ENCODE results near the gene VPS72.

VPS72 gene

DNA sequence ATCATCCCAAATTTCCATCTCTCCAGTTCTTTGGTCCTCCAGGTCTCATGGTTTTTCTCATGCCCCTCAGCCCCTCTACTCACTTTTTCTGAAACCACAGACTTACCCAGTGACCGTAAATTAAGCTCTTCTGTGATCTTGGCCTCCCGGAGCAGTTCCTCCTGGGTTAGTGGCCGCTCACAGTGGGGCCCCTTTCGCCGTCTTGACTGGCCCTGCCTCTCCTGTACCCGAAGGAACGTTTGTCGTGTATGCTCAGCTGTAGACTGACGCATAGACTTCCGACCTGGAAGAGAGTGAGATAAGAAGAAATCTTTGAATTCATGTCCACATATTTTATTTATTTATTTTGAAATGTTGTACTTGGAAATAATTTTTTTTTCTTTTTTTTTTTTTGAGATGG, 5.8 kb downstream of the VPS72 start:
- no peak for DNase-seq (ENCODE audit: low spot score)

DNA sequence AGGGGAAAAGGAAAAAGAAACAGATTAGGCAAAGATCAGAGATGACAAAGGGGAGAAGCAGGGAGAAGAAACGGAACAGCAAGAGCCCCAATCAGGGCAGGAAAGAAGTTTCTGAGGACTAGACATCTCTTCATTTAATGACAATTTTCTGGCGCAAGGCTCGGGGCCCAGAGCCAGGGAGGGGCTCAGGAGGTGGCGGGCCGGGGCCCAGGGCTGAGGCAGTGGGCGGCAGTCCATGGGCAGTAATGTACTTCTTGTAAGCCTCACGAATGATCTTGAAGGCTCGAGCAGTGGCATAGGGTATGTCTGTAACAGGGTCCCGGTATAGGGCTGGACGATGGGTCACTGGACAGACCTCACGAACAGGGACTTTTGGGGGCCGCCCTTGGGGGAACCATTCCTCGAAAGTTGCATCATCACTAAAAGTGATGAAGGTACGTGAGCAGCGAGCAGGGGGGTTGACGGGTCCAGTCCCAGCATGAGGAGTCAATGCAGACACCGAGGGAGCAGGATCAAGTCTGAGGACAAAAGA, 13.4 kb downstream of the VPS72 start:
- DNase-seq (ENCODE audit: low spot score), result no peak

DNA sequence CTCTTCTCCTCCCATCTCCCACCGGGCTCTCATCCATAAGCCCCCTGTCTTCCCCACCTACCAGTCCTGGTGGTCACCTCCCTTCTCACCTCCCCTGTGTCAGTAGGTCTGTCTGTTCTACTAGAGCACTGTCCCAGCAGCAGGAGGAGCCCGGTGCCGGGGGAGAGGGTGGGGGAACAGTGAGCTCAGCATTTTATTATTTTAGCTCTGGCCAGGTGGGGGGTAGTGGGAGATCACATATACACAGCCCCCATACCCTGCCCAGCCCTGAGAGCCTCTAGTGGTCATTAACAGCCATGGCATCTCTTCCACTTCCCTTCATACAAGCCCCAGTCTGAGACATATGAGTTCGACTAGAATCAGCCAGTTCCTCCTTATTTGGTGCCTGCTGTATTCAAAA, 14.1 kb downstream of the VPS72 start, which contains the start of gene TMOD4:
TMOD4 (minus strand) TSS at position 119 of the 400 bp plus-strand sequence. CDS start 1,106 bp downstream, outside the sequence.
- no peak for DNase-seq (ENCODE audit: low spot score)

DNA sequence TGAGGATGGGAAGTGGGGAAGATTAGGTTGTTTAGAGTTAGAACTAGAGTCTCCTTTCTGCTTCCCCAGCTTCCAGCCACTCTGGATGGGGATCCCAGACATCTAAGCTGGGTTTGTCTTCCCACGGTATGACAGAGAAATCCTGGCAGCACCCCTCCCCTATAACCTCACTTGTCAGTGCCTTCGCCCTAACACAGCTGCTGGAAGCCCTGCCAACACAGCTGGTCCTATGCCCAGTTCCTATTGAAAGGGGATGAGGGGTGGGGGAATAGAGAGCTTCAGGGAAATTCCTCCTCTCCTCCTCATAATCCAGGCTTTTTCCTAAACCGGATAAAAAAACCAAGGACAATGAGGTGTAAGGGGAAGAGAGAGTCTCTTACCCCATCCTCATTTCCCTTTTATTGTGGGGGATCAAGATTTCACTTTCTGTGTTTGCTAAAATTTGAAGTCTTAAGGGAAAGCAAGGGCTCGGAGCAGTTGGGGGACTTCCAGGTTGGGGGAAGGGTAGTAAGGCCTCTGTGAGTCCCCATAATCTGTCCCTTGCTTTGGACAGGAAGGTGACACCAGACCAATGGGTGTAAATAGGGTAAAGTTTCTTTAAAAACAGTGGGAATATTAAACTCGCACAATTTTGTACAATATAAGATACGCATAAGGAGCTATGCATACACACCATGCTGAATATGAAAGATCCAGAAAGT, 14.8 kb downstream of the VPS72 start:
- no peak for DNase-seq (ENCODE audit: low spot score)

DNA sequence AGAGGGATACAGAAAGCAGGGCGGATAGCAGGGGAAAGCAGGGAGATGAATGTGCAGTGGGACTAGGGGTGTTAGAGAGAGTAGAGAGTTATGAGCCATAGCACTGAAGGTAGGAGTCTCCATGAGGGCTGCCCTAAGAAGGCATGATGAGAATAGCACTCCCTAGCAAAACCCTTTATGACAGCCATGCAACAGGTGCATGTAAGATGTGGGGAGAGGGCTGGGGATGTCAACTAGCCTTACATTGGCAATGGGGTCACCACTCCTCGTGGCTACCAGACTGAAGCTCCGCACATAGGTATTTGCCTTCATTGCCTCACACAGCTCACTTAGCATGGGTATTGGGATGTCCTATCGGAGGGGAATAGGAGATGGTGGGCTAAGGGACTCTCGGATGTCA, 18.8 kb downstream of the VPS72 start:
- DNase-seq (ENCODE audit: low spot score), result no peak

DNA sequence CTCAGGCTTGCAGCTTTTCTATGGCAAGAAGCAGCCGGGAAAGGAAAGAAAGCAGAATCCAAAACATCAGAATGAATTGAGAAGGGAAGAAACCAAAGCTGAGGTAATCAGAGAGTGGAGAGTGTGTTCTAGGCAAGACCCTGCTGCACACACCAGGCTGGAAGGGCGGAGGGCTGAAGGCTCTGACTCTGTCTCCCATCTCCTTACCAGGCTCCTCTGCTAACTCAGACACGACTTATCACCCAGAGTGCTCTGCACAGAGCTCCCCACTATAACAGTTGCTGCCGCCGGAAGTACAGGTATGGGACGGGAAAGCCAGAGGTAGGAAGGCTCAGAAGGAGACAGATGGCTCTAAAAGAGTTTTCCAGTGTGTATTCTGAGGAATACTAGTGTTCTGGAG, 22.9 kb downstream of the VPS72 start:
- no peak for DNase-seq (ENCODE audit: low spot score)

DNA sequence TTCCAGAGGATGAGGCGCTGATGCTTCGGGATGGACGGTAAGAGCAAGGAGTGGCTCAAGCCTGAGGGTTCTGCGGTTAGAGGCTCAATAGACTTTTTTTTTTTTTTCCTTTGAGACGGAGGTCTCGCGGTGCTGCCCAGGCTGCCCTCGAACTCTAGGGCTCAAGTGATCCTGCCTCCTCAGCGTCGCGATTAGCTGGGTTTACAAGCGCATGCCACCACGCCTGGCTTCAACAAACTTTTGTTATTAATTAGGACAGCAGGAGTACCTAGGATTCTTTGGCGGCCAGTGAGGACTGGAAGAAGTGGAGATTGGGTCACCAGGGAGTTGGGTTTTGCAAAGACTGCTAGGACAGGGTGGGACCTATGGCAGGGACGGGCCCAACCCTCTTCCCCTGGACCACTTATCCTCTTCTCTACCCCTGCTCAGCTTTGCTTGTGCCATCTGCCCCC, 23.5 kb downstream of the VPS72 start:
- DNase-seq (ENCODE audit: low spot score), result no peak

DNA sequence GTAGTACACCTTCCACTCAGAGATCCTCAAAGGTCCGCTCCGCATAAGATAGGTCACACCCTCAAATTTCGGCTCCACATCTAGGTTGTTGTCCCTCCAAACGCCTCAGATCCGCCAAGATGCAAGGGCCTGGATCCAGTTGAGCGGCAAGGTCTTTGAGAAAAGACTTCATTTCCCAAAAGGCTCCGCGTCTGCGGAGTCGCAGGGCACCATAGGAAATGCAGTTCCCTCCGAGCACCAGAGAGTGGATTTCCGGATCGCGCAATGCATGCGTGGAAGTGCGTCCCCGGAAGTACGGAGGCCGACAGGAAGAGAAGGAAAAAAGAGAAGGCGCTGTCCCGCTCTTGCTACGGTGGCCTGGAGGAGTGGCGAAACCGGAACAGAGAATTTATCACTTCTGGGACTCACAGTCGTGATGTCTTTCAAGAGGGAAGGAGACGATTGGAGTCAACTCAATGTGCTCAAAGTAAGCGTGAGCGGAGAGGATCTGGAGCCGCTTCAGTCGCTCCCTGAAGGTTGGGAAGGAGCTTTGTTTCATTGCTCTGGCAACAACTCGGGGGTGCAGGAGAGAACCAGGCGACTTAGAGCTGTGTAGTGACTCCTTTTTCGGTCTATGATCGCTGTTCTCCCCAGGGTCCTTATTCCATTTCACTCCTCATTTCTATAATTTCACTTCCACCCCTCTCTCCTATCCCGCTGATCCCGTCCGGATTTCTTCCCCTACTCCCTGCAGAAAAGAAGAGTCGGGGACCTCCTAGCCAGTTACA, 24.1 kb downstream of the VPS72 start, which contains the start of the genes LYSMD1 and SCNM1:
LYSMD1 (minus strand) TSS at position 165 of the 767 bp plus-strand sequence. CDS start 644 bp downstream, outside the sequence.
SCNM1 (plus strand) TSS at position 407 of the 767 bp plus-strand sequence; CDS start at position 416, 9 bp downstream.
- peak; percentile 83 for DNase-seq (ENCODE audit: low spot score)

DNA sequence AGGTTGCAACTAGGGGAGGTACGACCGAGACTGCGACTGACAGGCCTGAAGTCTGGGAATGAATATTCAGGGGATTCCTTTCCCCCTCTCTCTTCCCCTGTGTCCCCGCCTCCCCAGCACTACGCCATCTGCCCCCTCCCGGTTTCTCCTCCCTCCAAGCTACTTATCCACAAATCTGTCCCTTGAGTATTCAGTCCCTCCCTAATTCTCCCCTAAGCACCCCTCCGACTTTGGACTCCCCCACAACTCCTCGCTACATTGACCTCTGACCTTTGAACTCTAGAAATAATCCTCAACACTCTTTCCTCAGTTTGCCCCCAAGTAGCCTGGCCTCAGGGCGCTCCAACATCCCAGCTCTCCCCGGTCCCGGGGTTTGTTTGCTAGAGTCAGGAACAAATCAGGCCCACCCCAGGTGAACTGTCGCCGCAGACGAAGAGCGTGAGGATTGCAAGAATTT, 24.7 kb downstream of the VPS72 start:
- DNase-seq (ENCODE audit: low spot score), result no peak

DNA sequence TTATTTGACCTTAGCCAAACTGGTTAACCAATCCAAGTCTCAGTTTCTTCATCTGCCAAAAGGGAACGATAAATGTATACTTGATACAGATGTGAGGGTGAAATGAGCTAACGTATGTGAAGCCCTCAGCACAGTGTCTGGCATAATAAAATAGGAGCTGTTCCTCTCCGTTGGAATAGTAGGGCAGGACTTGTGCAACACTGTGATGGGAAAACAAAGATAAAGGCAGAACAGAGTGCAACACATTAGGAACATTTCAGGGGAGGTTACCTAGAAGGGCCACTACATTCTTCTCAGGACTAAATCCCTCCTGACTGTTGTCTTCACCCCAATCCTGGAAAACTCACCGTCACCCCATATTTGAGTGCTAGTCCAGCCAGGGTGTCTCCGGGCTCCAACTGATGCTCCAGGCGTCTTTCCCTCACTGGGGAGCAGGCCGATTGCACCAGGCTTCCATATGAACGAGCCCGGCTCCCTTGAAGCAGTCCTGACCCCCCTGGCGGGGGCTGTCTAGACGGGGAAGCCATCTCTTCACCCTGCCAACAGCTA, 25.2 kb downstream of the VPS72 start:
- no peak for DNase-seq (ENCODE audit: low spot score)

DNA sequence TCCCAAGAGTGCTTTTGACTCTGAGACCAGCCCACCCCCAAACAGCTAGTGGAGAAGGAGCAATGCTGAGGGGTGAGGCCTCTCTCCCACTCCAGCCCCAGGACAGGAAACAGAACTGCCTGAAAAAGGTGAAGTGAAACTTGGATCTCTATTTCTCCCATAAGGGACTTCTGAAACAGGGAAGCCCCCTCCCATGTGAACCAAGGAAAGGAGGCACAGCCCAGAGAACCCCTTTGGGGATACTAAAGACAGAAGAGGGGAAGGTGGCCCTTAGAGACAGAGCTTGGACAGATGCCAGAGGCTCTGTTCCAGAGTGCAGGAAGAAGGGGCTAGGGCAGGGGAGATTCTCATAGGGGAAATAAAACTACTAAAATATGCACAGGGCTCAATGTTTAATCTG, 30.6 kb downstream of the VPS72 start:
- DNase-seq (ENCODE audit: low spot score), result no peak

DNA sequence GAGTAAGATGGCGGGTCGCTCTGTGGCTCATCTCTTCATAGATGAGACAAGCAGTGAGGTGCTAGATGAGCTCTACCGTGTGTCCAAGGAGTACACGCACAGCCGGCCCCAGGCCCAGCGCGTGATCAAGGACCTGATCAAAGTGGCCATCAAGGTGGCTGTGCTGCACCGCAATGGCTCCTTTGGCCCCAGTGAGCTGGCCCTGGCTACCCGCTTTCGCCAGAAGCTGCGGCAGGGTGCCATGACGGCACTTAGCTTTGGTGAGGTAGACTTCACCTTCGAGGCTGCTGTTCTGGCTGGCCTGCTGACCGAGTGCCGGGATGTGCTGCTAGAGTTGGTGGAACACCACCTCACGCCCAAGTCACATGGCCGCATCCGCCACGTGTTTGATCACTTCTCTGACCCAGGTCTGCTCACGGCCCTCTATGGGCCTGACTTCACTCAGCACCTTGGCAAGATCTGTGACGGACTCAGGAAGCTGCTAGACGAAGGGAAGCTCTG, 31.2 kb downstream of the VPS72 start:
- no peak for DNase-seq (ENCODE audit: low spot score)

DNA sequence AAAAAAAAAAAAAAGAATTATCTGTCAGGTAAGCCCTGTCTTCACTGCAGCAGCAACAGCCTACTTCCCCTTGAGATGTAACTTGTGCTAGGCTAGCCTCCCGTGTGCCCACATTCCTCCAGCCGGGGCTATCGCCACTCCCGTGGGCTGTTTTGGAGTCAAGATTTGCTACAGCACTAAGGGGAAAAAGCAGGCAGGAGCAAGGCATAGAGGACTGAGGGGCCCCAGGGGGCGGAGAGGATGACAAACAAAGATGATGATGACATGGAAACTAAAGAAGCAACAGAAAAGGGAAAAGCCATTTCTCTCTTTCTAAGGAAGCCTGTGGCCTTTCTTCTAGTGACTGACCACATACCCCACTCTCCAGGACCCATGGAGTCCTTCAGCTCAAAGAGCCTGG, 31.7 kb downstream of the VPS72 start:
- DNase-seq (ENCODE audit: low spot score), result no peak

DNA sequence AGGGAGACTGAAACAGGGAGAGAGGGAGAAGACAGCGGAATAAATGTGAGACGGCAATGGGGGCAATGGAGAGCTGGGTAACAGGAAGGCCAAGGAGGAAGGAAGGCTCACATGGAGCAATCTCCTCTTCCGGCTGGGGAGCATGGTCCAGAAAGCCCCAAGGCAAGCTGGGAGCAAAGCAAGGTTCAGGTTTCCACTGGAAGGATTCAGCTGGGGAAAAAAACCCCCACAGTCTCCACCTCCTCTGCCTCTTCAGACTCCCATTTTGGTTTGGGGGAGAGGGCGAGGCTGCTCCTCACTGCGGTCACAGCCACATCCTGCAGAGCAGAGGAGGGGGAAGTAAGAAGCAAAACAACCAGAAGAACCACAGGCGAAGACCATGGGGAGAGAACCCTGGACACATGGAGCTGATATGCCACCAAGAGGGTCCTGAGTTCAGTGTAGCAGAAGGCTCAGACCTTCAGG, 32.9 kb downstream of the VPS72 start:
- DNase-seq (ENCODE audit: low spot score), result no peak

DNA sequence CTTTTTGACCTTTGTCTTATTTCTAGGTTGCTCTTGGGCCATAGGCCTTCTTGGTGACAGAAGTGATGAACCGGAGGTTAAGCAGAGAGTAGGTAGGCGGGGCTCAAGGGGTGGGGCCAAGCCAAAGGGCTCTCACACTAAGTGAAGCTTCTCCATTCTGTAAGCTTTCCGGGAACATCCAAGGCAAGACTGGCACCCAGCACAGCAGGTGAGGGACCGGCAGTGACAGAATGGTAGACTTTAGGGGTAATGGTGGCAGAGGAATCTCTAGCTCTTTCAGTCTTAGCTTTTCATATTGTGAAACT, 33.5 kb downstream of the VPS72 start, which contains the start of gene TNFAIP8L2:
TNFAIP8L2 (plus strand) TSS at position 135 of the 305 bp plus-strand sequence. CDS start 2,049 bp downstream, outside the sequence.
- DNase-seq (ENCODE audit: low spot score), result no peak

DNA sequence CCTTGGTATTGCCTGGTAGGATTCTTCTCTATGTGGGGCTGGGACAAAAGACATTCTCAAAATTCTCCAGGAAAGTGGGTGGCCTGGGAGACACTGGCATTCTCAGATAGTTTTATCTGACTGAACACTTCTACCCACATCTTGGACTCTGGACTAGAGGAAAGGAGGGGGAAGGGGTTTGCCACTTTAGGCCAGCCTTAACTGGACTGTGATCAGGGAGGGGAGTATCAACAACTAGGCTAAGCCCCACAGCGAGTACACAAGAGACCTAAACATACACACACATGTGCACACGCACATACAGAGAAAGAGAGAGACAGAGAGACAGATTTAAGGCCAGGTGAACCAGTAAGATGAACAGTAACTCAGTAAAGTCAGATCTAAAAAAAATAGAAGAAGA, 42.3 kb downstream of the VPS72 start:
- DNase-seq (ENCODE audit: low spot score), result no peak

DNA sequence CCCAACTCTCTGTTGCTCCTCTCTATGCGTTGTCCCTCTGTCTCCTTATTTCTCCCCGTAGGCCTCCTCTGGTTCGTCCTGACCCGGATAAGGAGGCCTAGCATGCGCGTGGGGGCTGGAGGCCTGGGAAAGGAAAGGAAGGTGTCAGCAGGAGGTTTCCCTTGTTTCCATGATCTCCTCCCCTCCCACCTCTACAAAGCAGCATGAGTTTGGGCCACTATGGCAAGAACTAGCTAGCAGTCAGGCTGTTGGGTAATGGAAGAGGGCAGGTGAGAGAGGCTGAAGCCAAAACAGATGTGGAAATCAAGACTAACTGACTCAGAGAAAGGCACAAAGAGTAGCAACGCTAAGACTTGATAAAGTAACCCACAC, 42.9 kb downstream of the VPS72 start:
- DNase-seq (ENCODE audit: low spot score), result no peak

DNA sequence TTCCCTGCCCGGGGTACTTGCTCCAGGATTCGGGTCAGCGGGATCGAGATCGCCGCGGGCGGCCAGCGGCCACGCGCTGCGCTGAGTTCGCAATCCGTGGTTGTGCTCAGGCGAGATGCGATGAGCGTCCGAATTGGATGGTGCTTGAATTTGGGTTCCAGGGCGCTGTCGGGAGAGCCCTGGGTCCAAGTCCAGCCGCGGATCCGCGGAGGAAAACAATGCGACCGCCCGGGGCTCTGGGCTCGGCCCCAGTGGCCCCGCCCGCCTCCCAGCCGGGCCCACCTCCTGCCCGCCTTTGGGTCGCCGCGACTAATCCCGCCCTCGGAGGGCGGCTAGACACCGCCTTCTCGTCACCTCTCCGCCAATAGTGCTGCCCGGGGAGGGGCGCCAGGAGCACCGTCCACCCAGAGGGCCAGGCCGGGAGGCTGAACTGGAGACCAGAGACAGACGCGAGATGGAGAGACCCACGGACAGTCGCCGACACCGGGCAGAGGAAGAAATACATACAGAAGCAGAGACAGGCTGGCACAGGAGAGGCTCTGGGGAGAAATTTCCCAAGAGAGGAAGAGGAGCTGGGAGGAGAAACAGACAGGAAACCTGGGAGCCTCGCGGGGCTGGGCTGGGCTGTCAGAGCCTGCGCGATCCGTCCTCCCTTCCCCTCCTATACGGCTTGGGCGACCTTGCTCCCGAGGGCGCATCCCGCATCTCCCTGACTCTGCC, 43.4 kb downstream of the VPS72 start, which contains the start of gene SEMA6C:
SEMA6C (minus strand) TSS at position 220 of the 720 bp plus-strand sequence. CDS start 4,010 bp downstream, outside the sequence.
- peak; percentile 92 for DNase-seq (ENCODE audit: low spot score)

DNA sequence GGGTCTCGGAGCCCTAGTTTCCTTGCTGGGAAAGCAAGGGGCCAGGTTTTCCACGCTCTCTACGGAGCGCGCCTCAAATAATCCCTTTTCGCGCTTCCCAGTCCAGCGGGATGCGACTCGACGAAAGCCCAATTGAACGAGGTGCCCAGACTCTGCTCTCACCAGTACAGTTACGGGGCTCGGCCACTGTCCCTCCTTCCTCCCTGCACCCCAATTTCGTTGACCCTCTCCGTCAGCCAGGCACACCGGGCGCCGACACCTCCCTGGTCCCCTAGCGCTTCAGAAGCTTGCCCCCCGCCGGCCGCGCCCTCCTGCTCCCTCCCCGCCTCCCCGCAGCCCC, 44.0 kb downstream of the VPS72 start:
- DNase-seq (ENCODE audit: low spot score), result no peak

DNA sequence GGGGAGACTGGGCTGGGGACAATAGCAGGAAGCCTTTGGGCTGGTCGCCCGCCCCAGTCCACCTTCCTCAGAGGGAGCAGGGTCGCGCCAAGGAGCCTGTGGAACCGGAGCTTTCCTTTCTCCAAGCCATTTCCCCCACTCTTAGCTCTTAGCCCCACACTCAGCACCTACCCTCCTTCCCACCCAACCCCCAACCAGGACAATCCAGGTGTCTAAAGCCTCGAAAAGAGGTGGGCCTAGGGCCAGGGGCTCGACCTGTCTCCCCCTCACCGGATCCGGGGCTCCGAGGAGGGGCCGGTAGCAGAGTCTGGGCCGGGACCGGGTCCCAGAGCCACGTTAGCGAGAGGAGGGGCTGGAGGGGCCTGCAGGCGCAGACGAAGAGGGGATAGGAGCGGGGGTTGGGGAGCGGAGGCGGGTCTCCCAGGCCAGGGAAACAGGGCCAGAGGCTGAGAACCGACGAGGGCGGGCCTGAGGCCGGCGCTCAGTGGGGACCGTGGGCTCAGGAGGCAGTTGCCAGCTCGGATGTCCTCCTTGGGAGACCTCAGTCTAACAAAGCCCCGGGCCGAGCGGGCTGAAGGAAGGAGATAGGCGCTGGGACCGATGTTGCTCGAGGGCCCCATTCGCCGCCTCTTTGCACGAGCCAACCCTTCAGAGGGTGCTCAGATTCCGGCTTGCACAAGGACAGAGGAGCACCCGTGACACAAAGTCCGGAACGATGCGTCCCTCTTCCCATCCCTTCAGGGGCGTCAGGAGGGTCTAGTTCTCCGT, 44.5 kb downstream of the VPS72 start:
- no peak for DNase-seq (ENCODE audit: low spot score)

All from HuH-7 (cell line).